Stimulated activated CD8-positive, alpha-beta memory T cell treated with anti-CD3 and anti-CD28 coated beads, Interleukin-7, amount 100 ng/mL, for 4 hours (primary cell): ENCODE measurements around the gene UTS2.

Source experiments
- DNase-seq, 2 donors: peaks; one replicate each; pipeline ENCODE4 v3.0.0-alpha.2; 2020; ENCODE audit warnings: low read depth in 2 of 2

Gene UTS2

DNA sequence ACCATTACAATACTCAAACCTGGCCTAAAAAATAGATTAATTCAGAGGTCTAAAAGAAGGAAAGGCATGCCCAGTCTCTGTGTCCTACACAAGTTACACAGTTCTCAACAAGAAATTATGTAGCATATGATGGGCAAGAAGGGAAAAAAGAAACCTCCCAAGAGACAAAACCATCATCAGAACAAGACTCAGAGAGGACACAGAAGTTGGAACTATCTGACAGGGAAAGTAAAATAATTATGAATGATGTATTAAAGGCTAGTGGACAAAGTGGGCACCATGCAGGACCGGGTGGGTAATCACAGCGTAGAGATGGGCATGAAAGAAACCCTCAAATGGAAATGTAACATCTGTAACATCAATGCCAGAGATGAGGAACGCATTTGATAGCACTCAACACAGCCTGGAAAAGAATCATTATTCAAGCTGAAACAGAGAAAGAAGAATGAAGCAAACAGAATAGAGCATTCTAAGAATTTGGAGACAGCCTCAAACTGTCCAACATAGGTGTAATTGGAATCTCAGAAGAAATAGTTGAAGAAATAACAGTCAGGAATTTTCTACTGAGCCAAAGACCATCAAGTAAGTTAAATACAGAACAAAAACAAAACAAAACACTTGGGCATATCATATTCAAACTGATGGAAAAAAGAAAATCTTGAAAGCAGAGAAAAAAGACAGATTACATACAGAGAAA is 39.0 kb downstream of the UTS2 start:
- DNase-seq, result no peak

DNA sequence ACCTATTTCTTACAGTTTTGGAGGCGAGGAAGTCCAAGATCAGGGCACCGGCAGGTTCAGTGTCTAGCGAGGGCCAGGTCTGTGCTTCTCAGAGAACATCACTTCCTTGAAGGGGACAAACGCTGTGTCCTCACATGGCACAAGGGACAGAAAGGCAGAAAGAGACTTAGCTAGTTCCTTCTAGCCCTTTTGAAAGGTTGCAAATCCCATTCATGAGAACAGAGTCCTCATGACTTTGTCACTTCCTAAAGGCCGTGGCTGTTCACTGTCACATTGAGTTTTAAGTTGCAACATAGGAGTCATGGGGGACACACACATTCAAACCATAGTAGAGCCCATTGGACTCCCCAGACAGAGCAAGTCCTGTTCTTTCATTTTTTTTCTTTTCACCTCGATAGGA is 41.4 kb downstream of the UTS2 start:
- no peak for DNase-seq

DNA sequence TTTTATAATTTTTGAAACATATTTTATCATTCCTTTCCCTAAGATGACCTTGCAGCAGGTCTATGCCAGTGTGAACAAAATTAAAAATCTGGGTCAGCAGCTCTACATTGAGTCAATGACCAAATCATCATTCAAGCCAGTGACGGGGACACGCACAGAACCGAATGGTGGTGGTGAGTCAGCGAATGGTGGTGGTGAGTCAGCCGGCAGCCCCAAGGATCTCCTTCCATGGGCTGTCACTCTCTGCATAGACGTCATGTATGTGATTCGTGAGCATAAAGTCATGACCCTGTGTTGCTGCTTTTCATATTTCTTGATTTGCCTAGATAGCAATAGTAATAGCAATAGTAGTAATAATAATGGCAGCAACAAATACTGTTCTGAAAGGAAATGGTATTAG is 42.5 kb downstream of the UTS2 start:
- peak in 1 of 2 donors; percentile 24 for DNase-seq

DNA sequence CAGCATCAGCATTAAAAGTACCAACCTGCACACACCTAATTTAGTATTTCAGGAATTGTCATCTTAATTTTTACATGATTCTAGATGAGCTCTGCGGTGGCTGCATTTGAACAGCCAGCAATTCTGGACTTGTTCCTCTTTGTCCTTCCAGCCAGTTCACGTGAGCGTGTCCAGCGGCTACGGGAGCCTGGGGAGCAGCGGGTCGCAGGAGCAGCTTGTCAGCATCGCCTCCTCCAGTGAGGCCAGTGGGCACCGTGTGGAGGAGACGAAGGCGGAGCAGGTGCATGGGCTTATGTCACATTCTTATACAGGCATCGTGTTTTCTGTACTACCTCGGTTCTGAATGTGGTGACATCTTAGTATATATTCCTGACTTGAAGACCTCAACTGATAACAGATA is 43.1 kb downstream of the UTS2 start:
- no peak for DNase-seq

DNA sequence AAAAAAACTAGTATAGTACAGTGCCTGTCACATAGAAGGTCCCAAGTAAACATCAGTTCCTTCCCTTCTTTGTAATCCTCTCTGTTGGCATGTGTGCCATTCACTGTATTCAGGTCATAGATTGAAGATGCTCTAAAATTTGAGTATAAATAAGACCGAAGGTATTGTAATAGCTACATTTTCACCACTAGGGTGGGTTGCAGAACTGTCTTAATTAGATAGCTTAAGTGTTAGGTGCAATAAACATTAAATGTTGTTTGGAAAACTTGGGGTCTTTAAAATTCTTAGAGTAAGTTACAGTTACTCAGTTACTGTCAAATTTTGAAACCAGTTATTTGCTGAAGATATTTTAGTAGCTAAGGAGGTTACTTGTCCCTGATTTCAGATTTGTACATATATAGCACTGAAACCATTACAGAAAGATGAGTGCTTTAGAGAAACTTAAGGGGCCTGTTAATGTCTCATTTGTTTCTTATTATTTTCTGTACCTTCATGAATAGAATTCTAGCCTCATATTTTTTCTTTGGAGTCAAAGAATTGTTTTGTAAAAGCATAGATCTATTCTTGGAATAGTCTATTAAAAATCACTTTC is 44.5 kb downstream of the UTS2 start:
- DNase-seq, result no peak

DNA sequence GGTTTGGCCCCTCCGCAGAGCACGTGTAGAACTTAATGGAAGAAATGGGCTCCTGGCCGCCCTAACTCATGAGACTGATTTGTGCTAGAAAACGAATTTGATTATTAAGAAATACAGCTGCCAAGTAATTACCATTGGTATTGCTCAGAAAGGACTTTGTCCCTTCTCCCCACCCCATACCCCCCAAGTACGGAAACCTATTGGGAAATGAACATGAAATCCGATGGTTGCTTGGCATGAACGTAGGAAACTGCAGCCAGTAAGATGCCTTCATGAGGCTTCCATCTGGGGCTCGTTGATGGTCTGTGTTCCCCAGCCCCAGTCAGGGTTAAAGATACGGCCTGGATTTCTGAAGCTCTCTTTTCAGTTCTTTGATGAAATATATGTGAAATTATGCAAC is 47.4 kb downstream of the UTS2 start:
- no peak for DNase-seq
